Calu3 (cell line): Measurements from ENCODE around the gene KIF21A. TPM values are rescaled to one million over a fixed set of nuclear protein-coding genes. Genes with fewer than 3 reads are reported as not detected.

ENCODE experiments used
- BruUV-seq: library from RNA; stranded (reverse); fragments of 400-500 nt; replicated peaks from 2 replicates; lab custom pipeline; 2021; lab: Mats Ljungman, UMichigan
- CTCF ChIA-PET: fragments of 300-600 bp; sonication (Branson Sonifier 250); formaldehyde crosslinking; loops from one replicate; lab custom pipeline; 2022; ENCODE audit warnings: antibody characterized with exemption; lab: Charles Lee
- DNase-seq: peaks from one replicate; pipeline ENCODE4 v3.0.0; 2022
- H3K27ac Mint-ChIP-seq: one replicate; pipeline ENCODE4 v1.8.0; 2022; ENCODE audit warnings: mixed read lengths; ENCODE audit not compliant: unreplicated experiment
- H3K27me3 Mint-ChIP-seq: one replicate; pipeline ENCODE4 v1.8.0; 2022; ENCODE audit warnings: mixed read lengths; ENCODE audit not compliant: unreplicated experiment
- H3K36me3 Mint-ChIP-seq: one replicate; pipeline ENCODE4 v1.8.0; 2022; ENCODE audit warnings: mild to moderate bottlenecking, moderate library complexity, mixed read lengths; ENCODE audit not compliant: insufficient read depth, unreplicated experiment
- H3K4me1 Mint-ChIP-seq: one replicate; pipeline ENCODE4 v1.8.0; 2022; ENCODE audit warnings: mild to moderate bottlenecking, low read depth, mixed read lengths; ENCODE audit not compliant: unreplicated experiment
- H3K4me3 Mint-ChIP-seq: one replicate; pipeline ENCODE4 v1.8.0; 2022; ENCODE audit warnings: mild to moderate bottlenecking, low read depth, moderate library complexity, mixed read lengths; ENCODE audit not compliant: unreplicated experiment
- H3K9me3 Mint-ChIP-seq: one replicate; pipeline ENCODE4 v1.8.0; 2022; ENCODE audit warnings: low read depth, mixed read lengths; ENCODE audit not compliant: unreplicated experiment
- intact Hi-C: fragments of 100-400 bp; cut with micrococcal nuclease; formaldehyde crosslinking; loops from one replicate; pipeline ENCODE4 v1.10.0; 2022; ENCODE audit not compliant: unreplicated experiment
- total RNA-seq: library from RNA; stranded (reverse); gene quantifications from 2 replicates; pipeline ENCODE4 v1.2.3, GENCODE V29; 2022
- TF ChIP-seq, protein P1 (sequence below): fragments of 200-600 bp; IDR thresholded peaks from one replicate; pipeline ENCODE4 v1.8.0; 2022; ENCODE audit warnings: antibody characterized with exemption; ENCODE audit not compliant: unreplicated experiment

Gene KIF21A
- total RNA-seq, 1 experiment from 2014 or later = 28.7 TPM

- no TSS peak for BruUV-seq
- CTCF ChIA-PET = no interaction called here
- H3K27ac Mint-ChIP-seq = no peak overlapping the region
- no peaks in the 10 kb centered on the region for H3K4me1 Mint-ChIP-seq
- DNase-seq = no peak
- no peaks in the 10 kb centered on the region for H3K27me3 Mint-ChIP-seq
- H3K4me3 Mint-ChIP-seq = no peak overlapping the region
- H3K9me3 Mint-ChIP-seq = no peaks in the 10 kb centered on the region
- TF ChIP-seq, protein P1, sequence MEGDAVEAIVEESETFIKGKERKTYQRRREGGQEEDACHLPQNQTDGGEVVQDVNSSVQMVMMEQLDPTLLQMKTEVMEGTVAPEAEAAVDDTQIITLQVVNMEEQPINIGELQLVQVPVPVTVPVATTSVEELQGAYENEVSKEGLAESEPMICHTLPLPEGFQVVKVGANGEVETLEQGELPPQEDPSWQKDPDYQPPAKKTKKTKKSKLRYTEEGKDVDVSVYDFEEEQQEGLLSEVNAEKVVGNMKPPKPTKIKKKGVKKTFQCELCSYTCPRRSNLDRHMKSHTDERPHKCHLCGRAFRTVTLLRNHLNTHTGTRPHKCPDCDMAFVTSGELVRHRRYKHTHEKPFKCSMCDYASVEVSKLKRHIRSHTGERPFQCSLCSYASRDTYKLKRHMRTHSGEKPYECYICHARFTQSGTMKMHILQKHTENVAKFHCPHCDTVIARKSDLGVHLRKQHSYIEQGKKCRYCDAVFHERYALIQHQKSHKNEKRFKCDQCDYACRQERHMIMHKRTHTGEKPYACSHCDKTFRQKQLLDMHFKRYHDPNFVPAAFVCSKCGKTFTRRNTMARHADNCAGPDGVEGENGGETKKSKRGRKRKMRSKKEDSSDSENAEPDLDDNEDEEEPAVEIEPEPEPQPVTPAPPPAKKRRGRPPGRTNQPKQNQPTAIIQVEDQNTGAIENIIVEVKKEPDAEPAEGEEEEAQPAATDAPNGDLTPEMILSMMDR = no peak
- H3K36me3 Mint-ChIP-seq = no peaks in the 10 kb centered on the region
- intact Hi-C loops = no loop called here
Measured at GRCh38 chr12:39390752-39391151, 52.2 kb downstream of the KIF21A start.

DNA sequence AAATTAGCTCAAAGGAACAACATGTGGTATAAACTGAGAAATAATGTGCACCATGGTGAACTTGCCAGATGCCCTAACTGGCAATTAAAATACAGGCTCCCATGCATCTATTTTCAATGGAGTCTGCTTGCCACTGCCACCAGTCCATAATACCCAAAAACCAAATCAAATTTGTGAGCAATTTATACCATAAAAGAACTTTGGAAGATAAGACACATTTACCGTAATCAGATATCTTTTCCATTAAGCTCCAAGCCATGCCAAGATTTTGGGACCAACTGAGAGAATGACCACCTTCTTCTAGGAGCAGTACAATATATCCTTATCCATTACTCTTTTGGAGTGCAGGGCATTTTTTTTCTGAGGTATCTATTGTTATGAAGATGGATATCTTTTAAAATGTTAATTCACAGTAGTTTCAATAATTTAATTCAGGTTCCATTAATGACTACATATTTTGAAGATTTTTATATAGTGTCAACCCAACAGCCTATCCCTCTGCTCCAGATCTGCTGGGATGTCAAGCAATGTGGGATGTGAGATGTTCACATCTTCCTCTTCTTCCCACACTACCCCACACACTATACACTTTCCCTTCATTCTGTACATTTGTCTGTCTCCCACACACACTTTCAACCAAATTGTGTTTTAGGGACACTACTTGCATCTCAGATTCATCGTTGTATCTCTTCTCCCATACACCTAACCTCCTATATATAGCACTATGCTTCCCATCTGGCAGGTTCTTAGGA is 53.3 kb downstream of the KIF21A start:
- Mint-ChIP-seq H3K9me3 (no peaks in the 10 kb centered on the region), H3K36me3 (no peaks in the 10 kb centered on the region), H3K4me3 (no peak overlapping the region), H3K27ac (no peak overlapping the region), H3K27me3 (no peaks in the 10 kb centered on the region), H3K4me1 (no peaks in the 10 kb centered on the region)
- no TSS peak for BruUV-seq
- no peak for DNase-seq
- TF ChIP-seq, protein P1 = no peak
- CTCF ChIA-PET = no interaction called here
- intact Hi-C loops = no loop called here

- CTCF ChIA-PET = no interaction called here
- Mint-ChIP-seq H3K27me3 (no peaks in the 10 kb centered on the region), H3K36me3 (no peaks in the 10 kb centered on the region), H3K4me1 (no peaks in the 10 kb centered on the region), H3K27ac (no peak overlapping the region), H3K4me3 (no peak overlapping the region), H3K9me3 (no peaks in the 10 kb centered on the region)
- no peak for DNase-seq
- no TSS peak for BruUV-seq
- intact Hi-C loops = no loop called here
- TF ChIP-seq, protein P1 = no peak
Measured at GRCh38 chr12:39386335-39386734, 56.6 kb downstream of the KIF21A start.

DNA sequence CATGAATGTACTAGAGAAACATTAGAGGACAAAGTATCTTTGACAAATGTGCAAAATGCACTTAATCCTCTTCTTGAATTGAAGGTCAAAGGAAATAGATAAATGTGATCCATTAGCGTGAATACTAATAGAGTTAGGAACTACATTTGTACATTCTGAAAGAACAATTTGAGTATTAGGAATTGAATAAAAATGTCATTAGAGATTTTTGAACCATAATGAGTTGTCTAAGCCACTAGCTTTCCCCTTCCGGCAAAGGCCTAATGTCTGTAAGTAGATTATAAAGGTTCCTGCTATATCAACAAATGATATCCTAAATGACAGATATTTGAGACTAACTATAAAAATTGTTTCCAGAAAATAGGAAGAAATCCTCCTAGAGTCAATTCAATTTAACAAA is 59.8 kb downstream of the KIF21A start:
- Mint-ChIP-seq H3K4me1 (no peaks in the 10 kb centered on the region), H3K36me3 (no peaks in the 10 kb centered on the region), H3K9me3 (no peaks in the 10 kb centered on the region), H3K4me3 (no peak overlapping the region), H3K27ac (no peak overlapping the region), H3K27me3 (no peaks in the 10 kb centered on the region)
- CTCF ChIA-PET = no interaction called here
- intact Hi-C loops = no loop called here
- no TSS peak for BruUV-seq
- TF ChIP-seq, protein P1 = no peak
- no peak for DNase-seq
